ENCODE data around the gene LYPD4.

DNA sequence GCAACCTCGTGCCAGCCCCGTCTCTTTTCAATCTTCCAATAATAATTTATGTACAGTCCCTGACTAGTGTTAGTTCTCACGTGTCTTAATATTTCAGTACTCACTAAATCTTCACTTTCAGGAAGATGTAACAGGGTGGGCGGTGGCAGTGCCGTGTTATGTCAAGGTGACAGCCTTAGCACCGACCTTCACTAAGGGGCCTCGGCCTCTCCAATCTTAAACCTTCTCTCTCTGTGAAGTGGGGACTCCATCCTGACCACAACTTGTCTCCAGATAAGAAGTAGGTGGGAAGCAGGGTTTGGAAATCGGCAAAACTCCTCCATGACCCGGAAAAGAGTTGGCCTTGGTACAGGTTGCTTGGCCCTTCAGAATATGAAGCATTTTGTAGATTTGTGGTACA lies 17.4 kb upstream of the LYPD4 start:
- TF ChIP-seq, protein P1, sequence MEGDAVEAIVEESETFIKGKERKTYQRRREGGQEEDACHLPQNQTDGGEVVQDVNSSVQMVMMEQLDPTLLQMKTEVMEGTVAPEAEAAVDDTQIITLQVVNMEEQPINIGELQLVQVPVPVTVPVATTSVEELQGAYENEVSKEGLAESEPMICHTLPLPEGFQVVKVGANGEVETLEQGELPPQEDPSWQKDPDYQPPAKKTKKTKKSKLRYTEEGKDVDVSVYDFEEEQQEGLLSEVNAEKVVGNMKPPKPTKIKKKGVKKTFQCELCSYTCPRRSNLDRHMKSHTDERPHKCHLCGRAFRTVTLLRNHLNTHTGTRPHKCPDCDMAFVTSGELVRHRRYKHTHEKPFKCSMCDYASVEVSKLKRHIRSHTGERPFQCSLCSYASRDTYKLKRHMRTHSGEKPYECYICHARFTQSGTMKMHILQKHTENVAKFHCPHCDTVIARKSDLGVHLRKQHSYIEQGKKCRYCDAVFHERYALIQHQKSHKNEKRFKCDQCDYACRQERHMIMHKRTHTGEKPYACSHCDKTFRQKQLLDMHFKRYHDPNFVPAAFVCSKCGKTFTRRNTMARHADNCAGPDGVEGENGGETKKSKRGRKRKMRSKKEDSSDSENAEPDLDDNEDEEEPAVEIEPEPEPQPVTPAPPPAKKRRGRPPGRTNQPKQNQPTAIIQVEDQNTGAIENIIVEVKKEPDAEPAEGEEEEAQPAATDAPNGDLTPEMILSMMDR (IDR thresholded peaks at IDR 0.05) = no peak
- TF ChIP-seq MAX (CRISPR knock-in tag; IDR thresholded peaks at IDR 0.05) = no peak
- no peak for TF ChIP-seq TEAD4 (CRISPR knock-in tag; IDR thresholded peaks at IDR 0.05)
- TF ChIP-seq AFF4 (CRISPR knock-in tag; IDR thresholded peaks at IDR 0.05; ENCODE audit: borderline replicate concordance) = no peak
- TF ChIP-seq NR3C1 (CRISPR knock-in tag; conservative IDR thresholded peaks at IDR 0.05; ENCODE audit: low read depth) = no peak

Measured in WTC11 (cell line).